ENCODE measurements around the gene ABCC5. TPM values are rescaled to one million over a fixed set of nuclear protein-coding genes. Genes with fewer than 3 reads are reported as not detected.

Gene ABCC5
- total and polyA plus RNA-seq, 2 of the 8 experiments (the other 6 are each of a cell fraction or from before 2014, with no cell fraction given), result 25.3 to 40.8 TPM

- no peaks in the 10 kb centered on the region for H3K23me2 ChIP-seq (ENCODE audit: low read depth, low read length)
- no peak overlapping the region for H4K8ac ChIP-seq (ENCODE audit: extremely low read depth, insufficient read depth, low read length)
- peaks cover 0 to 2% of the 10 kb centered on the region in 2 experiments for H4K20me1 ChIP-seq (replicated peaks in 1 of 2; ENCODE audit: control insufficient read depth in 1 of 2, insufficient read depth in 2 of 2, low read length in 2 of 2)
- no peak overlapping the region for H2AFZ ChIP-seq (ENCODE audit: low read length)
- H3K27ac ChIP-seq (ENCODE audit: low read depth, low read length), result 0 out of 2 replicates have a peak overlapping the region, but pooled peaks have one; percentile 7
- peaks cover 0 to 26% (median 16%) of the 10 kb centered on the region in 4 experiments; a peak in 6 of 8 replicates for H3K36me3 ChIP-seq (ENCODE audit: control insufficient read depth in 2 of 4, insufficient read depth in 4 of 4, low read length in 3 of 4)
- H3K18ac ChIP-seq (ENCODE audit: extremely low read depth, low read length), result 0 out of 2 replicates have a peak overlapping the region, but pooled peaks have one; percentile 51
- no peak overlapping the region for H4K5ac ChIP-seq (ENCODE audit: insufficient read length, low read depth, low read length)
- POLR2A ChIA-PET (ENCODE audit: partially characterized antibody), result interaction anchor here (1.6 to 1.8 kb wide), 2 partner anchors 8 to 20 kb away, joined by 4 to 6 read pairs; no protein-coding TSS in a partner anchor
- 28% methylated on average over 4 of the region's 4 CpGs; no CpG with 5 or more reads in 1 of the 2 experiments for WGBS, 2 experiments (ENCODE audit: extremely low coverage in 1 of 2, insufficient coverage in 1 of 2, insufficient read length in 1 of 2, insufficient replicate concordance in 2 of 2, low coverage in 1 of 2, low lambda C conversion rate in 2 of 2, missing lambda C conversion rate in 1 of 2)
- no peaks in the 10 kb centered on the region for H3K79me2 ChIP-seq (ENCODE audit: control insufficient read depth in 1 of 2, insufficient read depth in 2 of 2, low read length in 2 of 2)
- H3K4me3 ChIP-seq (ENCODE audit: extremely low read depth in 1 of 4, insufficient read depth in 2 of 4, low read depth in 3 of 4, low read length in 4 of 4), result peak overlapping the region in 1 of 4 experiments; percentile 18; a peak in 1 of 8 replicates
- no peaks in the 10 kb centered on the region for H3K27me3 ChIP-seq (replicated peaks in 1 of 4; ENCODE audit: control insufficient read depth in 3 of 4, extremely low read depth in 1 of 4, insufficient read depth in 3 of 4, low read length in 3 of 4)
- H3K4ac ChIP-seq (replicated peaks; ENCODE audit: insufficient read length, low read depth, low read length), result no peak overlapping the region
- H3K14ac ChIP-seq (ENCODE audit: insufficient read length), result no peak overlapping the region
- H2BK5ac ChIP-seq (ENCODE audit: low read depth, low read length), result no peak overlapping the region
- FAIRE-seq (no peak), DNase-seq (ENCODE audit: low read depth in 1 of 2, low spot score in 2 of 2) (peak in 1 of 2 experiments; percentile 23)
- CTCF ChIA-PET (ENCODE audit: partially characterized antibody), result interaction anchor here (1.2 to 1.9 kb wide), 3 partner anchors 18 to 59 kb away, joined by 3 to 6 read pairs (median 3); no protein-coding TSS in a partner anchor
- H3K9me3 ChIP-seq (ENCODE audit: insufficient read depth in 2 of 2, low read depth in 1 of 2, low read length in 1 of 2), result no peaks in the 10 kb centered on the region
- H3K9ac ChIP-seq (replicated peaks in 1 of 4; ENCODE audit: extremely low read depth in 1 of 4, low read depth in 3 of 4, low read length in 3 of 4), result no peak overlapping the region
- no peak overlapping the region for H2BK20ac ChIP-seq (ENCODE audit: low read length)
- H3K4me1 ChIP-seq (replicated peaks in 1 of 4; ENCODE audit: control insufficient read depth in 3 of 4, insufficient read depth in 4 of 4, low read length in 3 of 4), result peaks cover 0 to 14% (median 8%) of the 10 kb centered on the region in 4 experiments; a peak in 4 of 7 replicates
- no peak overlapping the region for H2BK15ac ChIP-seq (ENCODE audit: low read length)
- no peak overlapping the region; the same call in 1 of the 2 replicates for H2BK12ac ChIP-seq (ENCODE audit: low read depth, low read length)
- no peak overlapping the region for H4K91ac ChIP-seq (replicated peaks; ENCODE audit: insufficient read length, low read length)
- no peak overlapping the region for H2BK120ac ChIP-seq (replicated peaks; ENCODE audit: low read depth, low read length)
- H3K56ac ChIP-seq (replicated peaks; ENCODE audit: insufficient read length, low read depth, low read length), result no peak overlapping the region
- no peak overlapping the region for H3K23ac ChIP-seq (ENCODE audit: insufficient read length)
- H2AK5ac ChIP-seq (ENCODE audit: low read depth, low read length), result no peak overlapping the region
- H3K79me1 ChIP-seq (ENCODE audit: low read depth, low read length), result no peaks in the 10 kb centered on the region
- H3K4me2 ChIP-seq (ENCODE audit: insufficient read depth in 1 of 2, low read depth in 2 of 2, low read length in 2 of 2), result peak overlapping the region; percentile 3 to 21; a peak in 1 of 4 replicates
- TF ChIP-seq CREB1 (IDR thresholded peaks at IDR 0.05) (peak; percentile 65), ATF2 (IDR thresholded peaks at IDR 0.05; ENCODE audit: low read length) (no peak), FOSL1 (IDR thresholded peaks at IDR 0.05; ENCODE audit: insufficient read depth, low read depth, low read length) (no peak)
Measured at GRCh38 chr3:183954875-183955274, 62.8 kb downstream of the ABCC5 start.

Measured in H1 (cell line).